Keratinocyte (primary cell): ENCODE measurements around the gene LLGL1. TPM values are rescaled to one million over a fixed set of nuclear protein-coding genes. Genes with fewer than 3 reads are reported as not detected.

ENCODE experiments used
- DNase-seq: peaks from one replicate; pipeline ENCODE4 v3.0.0-alpha.2; 2011; ENCODE audit warnings: low read depth, missing footprints, low spot score
- FAIRE-seq: peaks from 2 replicates; lab custom pipeline; 2011; peaks lifted over from hg19 to GRCh38; lab: Jason Lieb, UNC
- H2AFZ ChIP-seq: 2 replicates; pipeline ENCODE4 v1.6.0; 2012; ENCODE audit warnings: low read length, control low read depth, inconsistent platforms; ENCODE audit not compliant: control insufficient read depth
- H3K27ac ChIP-seq: 2 replicates; pipeline ENCODE4 v1.5.1; 2011; ENCODE audit warnings: low read length; ENCODE audit not compliant: control insufficient read depth, insufficient read depth
- H3K27me3 ChIP-seq: 3 replicates; pipeline ENCODE4 v1.6.0; 2011; ENCODE audit warnings: low read length; ENCODE audit not compliant: control insufficient read depth, insufficient read depth; ENCODE audit errors: extremely low read depth
- H3K36me3 ChIP-seq, 2 experiments: 2 replicates in 1 of 2; 3 replicates in 1 of 2; pipeline ENCODE4 v1.5.1; 2011; ENCODE audit warnings: low read length in 2 of 2, mild to moderate bottlenecking in 1 of 2; ENCODE audit not compliant: control insufficient read depth in 2 of 2, insufficient read depth in 2 of 2; ENCODE audit errors: extremely low read depth in 1 of 2
- H3K4me1 ChIP-seq: 3 replicates; pipeline ENCODE4 v1.5.1; 2011; ENCODE audit warnings: low read length; ENCODE audit not compliant: control insufficient read depth, insufficient read depth; ENCODE audit errors: extremely low read depth
- H3K4me2 ChIP-seq: 3 replicates; pipeline ENCODE4 v1.6.0; 2011; ENCODE audit warnings: low read depth, low read length; ENCODE audit not compliant: control insufficient read depth, insufficient read depth; ENCODE audit errors: extremely low read depth
- H3K4me3 ChIP-seq, 3 experiments: fragments of 200-600 bp in 1 of 3; sonication (generic) in 1 of 3; 2 replicates in 2 of 3; 3 replicates in 1 of 3; pipeline ENCODE4 v1.5.1; 2011 to 2016; ENCODE audit warnings: low read length in 3 of 3, mild to moderate bottlenecking in 3 of 3, control low read depth in 2 of 3, inconsistent platforms in 1 of 3, low read depth in 1 of 3, mixed read lengths in 1 of 3, mixed run types in 1 of 3, moderate library complexity in 1 of 3; ENCODE audit not compliant: control insufficient read depth in 2 of 3, insufficient read depth in 2 of 3; ENCODE audit errors: extremely low read depth in 1 of 3
- H3K79me2 ChIP-seq: 2 replicates; pipeline ENCODE4 v1.6.0; 2012; ENCODE audit warnings: low read length; ENCODE audit not compliant: control insufficient read depth, insufficient read depth
- H3K9ac ChIP-seq: 3 replicates; pipeline ENCODE4 v1.6.0; 2011; ENCODE audit warnings: low read length; ENCODE audit not compliant: control insufficient read depth, insufficient read depth; ENCODE audit errors: extremely low read depth
- H3K9me1 ChIP-seq: 3 replicates; pipeline ENCODE4 v1.6.0; 2011; ENCODE audit warnings: low read length; ENCODE audit not compliant: control insufficient read depth, insufficient read depth; ENCODE audit errors: extremely low read depth
- H3K9me3 ChIP-seq: 2 replicates; pipeline ENCODE4 v1.5.1; 2012; ENCODE audit warnings: low read depth, low read length; ENCODE audit not compliant: control insufficient read depth
- H4K20me1 ChIP-seq: 3 replicates; pipeline ENCODE4 v1.6.0; 2011; ENCODE audit warnings: low read length; ENCODE audit not compliant: control insufficient read depth, insufficient read depth; ENCODE audit errors: extremely low read depth
- CTCF ChIP-seq, 3 experiments: IDR thresholded peaks in 1 of 3; conservative IDR thresholded peaks in 1 of 3; optimal IDR thresholded peaks in 1 of 3; 2 replicates in 2 of 3; 3 replicates in 1 of 3; pipeline versions ENCODE3 to v1.5.1; 2011; ENCODE audit warnings: low read length in 3 of 3, mild to moderate bottlenecking in 3 of 3, moderate library complexity in 2 of 3, control low read depth in 1 of 3, inconsistent platforms in 1 of 3; ENCODE audit not compliant: insufficient read depth in 2 of 3; ENCODE audit errors: extremely low read depth in 1 of 3
- EZH2 ChIP-seq: IDR thresholded peaks from one replicate; pipeline ENCODE4 v1.6.1; 2012; ENCODE audit warnings: inconsistent platforms, mild to moderate bottlenecking, low read length, moderate library complexity
- dilution Hi-C: fragments of 300-500 bp; cut with MboI; formaldehyde crosslinking; loops from one replicate; pipeline ENCODE4 v1.7.0; 2020; ENCODE audit warnings: low sequenced_read_pairs; ENCODE audit not compliant: extremely low pct_ligation_motif_present
- polyA plus RNA-seq, 5 experiments: library from polyadenylated mRNA; depleted of rRNA in 3 of 5; stranded (reverse) in 3 of 5; stranded (forward) in 1 of 5; unstranded in 1 of 5; fragments of >200 nt; gene quantifications; 1 replicate in 1 of 5; 2 replicates in 3 of 5; 3 replicates in 1 of 5; pipeline versions ENCODE4 v1.2.1 to v1.2.3, GENCODE V29; 2011 to 2012; ENCODE audit warnings: missing spikeins in 2 of 5, low read depth in 1 of 5, low replicate concordance in 1 of 5

LLGL1 gene
- polyA plus RNA-seq, 1 donor (not counting 4 experiments of a cell fraction or from before 2014, with no cell fraction given) = 13.8 TPM

GRCh38 chr17:18179196-18179595, 46.2 kb upstream of the LLGL1 start:
- H3K4me2 ChIP-seq = no peak overlapping the region
- no peak for DNase-seq

DNA sequence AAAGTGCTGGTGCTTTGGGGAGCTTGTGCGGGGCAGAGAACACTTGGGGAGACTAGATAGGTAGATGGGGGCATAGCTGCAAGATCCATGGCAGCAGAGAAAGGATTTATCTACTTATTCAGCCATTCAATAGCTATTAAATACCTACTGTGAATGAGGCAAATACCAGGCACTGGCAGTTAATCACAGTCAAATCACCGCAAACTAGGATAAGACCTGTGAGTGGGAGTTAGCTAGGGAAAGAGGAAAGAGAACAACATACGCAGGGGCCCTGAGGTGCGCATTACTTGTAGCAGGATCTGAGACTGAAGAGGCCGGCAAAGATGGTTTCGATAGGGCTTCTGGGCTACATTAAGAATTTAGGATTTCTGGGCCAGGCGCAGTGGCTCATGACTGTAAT, 45.6 kb upstream of the LLGL1 start:
- FAIRE-seq = no peak
- H3K4me2 ChIP-seq = no peak overlapping the region
- TF ChIP-seq CTCF (optimal IDR thresholded peaks at IDR 0.05 in 1 of 3, IDR thresholded peaks at IDR 0.05 in 1 of 3, conservative IDR thresholded peaks at IDR 0.05 in 1 of 3; ENCODE audit: extremely low read depth in 1 of 3, insufficient read depth in 2 of 3, low read length in 3 of 3) (no peak), EZH2 (no peak)
- no peak overlapping the region for H2AFZ ChIP-seq
- H3K4me3 ChIP-seq = no peak overlapping the region
- H3K4me1 ChIP-seq = peaks cover 13% of the 10 kb centered on the region
- H3K9ac ChIP-seq = no peak overlapping the region
- no peaks in the 10 kb centered on the region for H3K9me1 ChIP-seq
- H4K20me1 ChIP-seq = peaks cover 1% of the 10 kb centered on the region
- peaks cover 11% of the 10 kb centered on the region for H3K79me2 ChIP-seq
- no peak overlapping the region for H3K27ac ChIP-seq
- H3K9me3 ChIP-seq = no peaks in the 10 kb centered on the region
- dilution Hi-C loops = no loop called here
- no peaks in the 10 kb centered on the region for H3K27me3 ChIP-seq
- DNase-seq = no peak
- H3K36me3 ChIP-seq = no peaks in the 10 kb centered on the region

More at GRCh38 chr17:18179196-18179595, 46.2 kb upstream of the LLGL1 start:
- TF ChIP-seq EZH2 (no peak), CTCF (optimal IDR thresholded peaks at IDR 0.05 in 1 of 3, IDR thresholded peaks at IDR 0.05 in 1 of 3, conservative IDR thresholded peaks at IDR 0.05 in 1 of 3; ENCODE audit: extremely low read depth in 1 of 3, insufficient read depth in 2 of 3, low read length in 3 of 3) (no peak)
- Histone ChIP-seq H3K79me2 (peaks cover 5% of the 10 kb centered on the region), H3K27ac (no peak overlapping the region), H3K9me3 (no peaks in the 10 kb centered on the region), H3K4me3 (no peak overlapping the region), H3K9me1 (no peaks in the 10 kb centered on the region), H4K20me1 (no peaks in the 10 kb centered on the region), H2AFZ (no peak overlapping the region), H3K4me1 (peaks cover 13% of the 10 kb centered on the region), H3K9ac (no peak overlapping the region), H3K36me3 (no peaks in the 10 kb centered on the region), H3K27me3 (no peaks in the 10 kb centered on the region)
- FAIRE-seq = no peak
- dilution Hi-C loops = no loop called here
